ENCODE measurements around the gene SYAP1.

GRCh38 chrX:16785247-16786138 lies 66.1 kb downstream of the SYAP1 start:
- TF ChIP-seq CTCF (IDR thresholded peaks at IDR 0.05) = peak in 1 of 3 experiments; percentile 15
- TF ChIP-seq POLR2AphosphoS5 (IDR thresholded peaks at IDR 0.05; ENCODE audit: insufficient read depth in 1 of 2, low read depth in 1 of 2) = no peak
- no peak for TF ChIP-seq POLR2A (IDR thresholded peaks at IDR 0.05)
